Measurements from ENCODE around the gene NCL.

NCL gene

GRCh38 chr2:231463698-231464575 is at the start of gene NCL:
NCL (minus strand) TSS chr2:231464484; CDS start chr2:231464353, 131 bp downstream.
- peak; percentile 83 to 85 for DNase-seq

GRCh38 chr2:231513746-231514224 is 49.5 kb upstream of the NCL start:
- DNase-seq = no peak

- no peak for DNase-seq
These were observed 47.9 kb upstream of the NCL start for GRCh38 chr2:231512222-231512621.

- no peak for DNase-seq
These were observed 39.5 kb upstream of the NCL start for GRCh38 chr2:231503766-231504165.

GRCh38 chr2:231502596-231502995 is 38.3 kb upstream of the NCL start:
- DNase-seq = no peak

GRCh38 chr2:231497651-231498050 is 33.4 kb upstream of the NCL start:
- DNase-seq = no peak

GRCh38 chr2:231494669-231495068 is 30.4 kb upstream of the NCL start:
- DNase-seq = no peak

GRCh38 chr2:231490801-231491200 is 26.5 kb upstream of the NCL start:
- DNase-seq = no peak

GRCh38 chr2:231489990-231490389 is 25.7 kb upstream of the NCL start:
- no peak for DNase-seq

GRCh38 chr2:231488331-231488730 is 24.0 kb upstream of the NCL start:
- no peak for DNase-seq

GRCh38 chr2:231486851-231487596 is 22.7 kb upstream of the NCL start:
- DNase-seq = no peak

- DNase-seq = no peak
These were observed 19.4 kb upstream of the NCL start for GRCh38 chr2:231483398-231484329.

- DNase-seq = peak; percentile 0 to 11
These were observed 18.6 kb upstream of the NCL start for GRCh38 chr2:231482806-231483391.

GRCh38 chr2:231480781-231481180 is 16.5 kb upstream of the NCL start:
- no peak for DNase-seq

GRCh38 chr2:231479455-231479854 is 15.2 kb upstream of the NCL start:
- DNase-seq = no peak

GRCh38 chr2:231476920-231477319 is 12.6 kb upstream of the NCL start:
- DNase-seq = no peak

GRCh38 chr2:231475965-231476364 is 11.7 kb upstream of the NCL start:
- no peak for DNase-seq

- no peak for DNase-seq
These were observed 8.5 kb upstream of the NCL start for GRCh38 chr2:231472816-231473215.

GRCh38 chr2:231470246-231470900 is 6.1 kb upstream of the NCL start:
- no peak for DNase-seq

- DNase-seq = no peak
These were observed 5.3 kb upstream of the NCL start for GRCh38 chr2:231469583-231469950.

- DNase-seq = no peak
These were observed 3.6 kb upstream of the NCL start for GRCh38 chr2:231467613-231468530.

Data from NCI-H2081 (cell line).